CD4-positive, alpha-beta T cell (primary cell): ENCODE data around the gene TSSK2. TPM values are rescaled to one million over a fixed set of nuclear protein-coding genes. Genes with fewer than 3 reads are reported as not detected.

Experiments used
- ATAC-seq: fragments of 200-7000 bp; cut with Tn5 transposase; one replicate; pipeline ENCODE4 v1.10.0; 2022; ENCODE audit warnings: mild to moderate bottlenecking; ENCODE audit not compliant: poor library complexity
- CTCF ChIA-PET: fragments of 350-600 bp; sonication (Branson Sonifier 250); formaldehyde crosslinking; loops from one replicate; lab custom pipeline; 2021; ENCODE audit warnings: antibody characterized with exemption, inconsistent platforms; lab: Charles Lee
- POLR2A ChIA-PET: fragments of 350-600 bp; sonication (Branson Sonifier 250); formaldehyde crosslinking; loops from one replicate; lab custom pipeline; 2021; ENCODE audit warnings: antibody characterized with exemption, inconsistent platforms; lab: Charles Lee
- DNase-seq, 14 experiments: peaks; one replicate each; pipeline ENCODE4 v3.0.0-alpha.2; 2013 to 2020; ENCODE audit warnings: mixed read lengths in 2 of 14
- H3K27ac ChIP-seq, 2 donors: one replicate each; pipeline versions ENCODE4 v1.5.1 to v1.7.0; 2013; ENCODE audit warnings: low read length in 2 of 2, low read depth in 1 of 2, mild to moderate bottlenecking in 1 of 2
- H3K27me3 ChIP-seq, 2 experiments: 1 replicate in 1 of 2; 2 replicates in 1 of 2; pipeline versions ENCODE4 v1.6.1 to v1.7.0; 2013; ENCODE audit warnings: low read length in 2 of 2, control low read depth in 1 of 2, mild to moderate bottlenecking in 1 of 2, moderate library complexity in 1 of 2; ENCODE audit not compliant: insufficient read depth in 2 of 2, control insufficient read depth in 1 of 2
- H3K36me3 ChIP-seq: one replicate; pipeline ENCODE4 v1.6.1; 2013; ENCODE audit warnings: low read length, control low read depth; ENCODE audit not compliant: insufficient read depth
- H3K4me1 ChIP-seq: one replicate; pipeline ENCODE4 v1.6.1; 2013; ENCODE audit warnings: low read length, control low read depth; ENCODE audit not compliant: insufficient read depth
- H3K4me3 ChIP-seq: one replicate; pipeline ENCODE4 v1.5.1; 2013; ENCODE audit warnings: mild to moderate bottlenecking, low read length, moderate library complexity
- H3K9me3 ChIP-seq, 2 experiments: 1 replicate in 1 of 2; 2 replicates in 1 of 2; pipeline versions ENCODE4 v1.6.1 to v1.7.0; 2013; ENCODE audit warnings: low read length in 2 of 2, mild to moderate bottlenecking in 2 of 2, control low read depth in 1 of 2, moderate library complexity in 1 of 2; ENCODE audit not compliant: control insufficient read depth in 1 of 2, insufficient read depth in 1 of 2
- H3K27ac Mint-ChIP-seq: one replicate; pipeline ENCODE4 v1.8.0; 2020; ENCODE audit warnings: mixed read lengths
- H3K27me3 Mint-ChIP-seq: one replicate; pipeline ENCODE4 v1.8.0; 2021; ENCODE audit warnings: mixed read lengths
- H3K36me3 Mint-ChIP-seq: one replicate; pipeline ENCODE4 v1.8.0; 2021; ENCODE audit warnings: low read depth, mixed read lengths
- H3K4me1 Mint-ChIP-seq: one replicate; pipeline ENCODE4 v1.8.0; 2021; ENCODE audit warnings: low read depth, mixed read lengths
- H3K4me3 Mint-ChIP-seq: one replicate; pipeline ENCODE4 v1.8.0; 2020; ENCODE audit warnings: mild to moderate bottlenecking, mixed read lengths
- H3K9me3 Mint-ChIP-seq: one replicate; pipeline ENCODE4 v1.8.0; 2020; ENCODE audit warnings: mixed read lengths
- intact Hi-C, 2 experiments: fragments of 100-400 bp; cut with DNase I in 1 of 2; cut with micrococcal nuclease in 1 of 2; formaldehyde crosslinking; loops; one replicate each; pipeline versions ENCODE4 v1.15.1 to v1.9.0; 2023 to 2025; cut with DNase I, micrococcal nuclease
- total RNA-seq, 174 experiments: library from RNA in 2 of 174; stranded (reverse) in 2 of 174; gene quantifications; one replicate each; pipeline ENCODE4 v1.2.3 and lab custom pipeline; 2021 to 2026
- TF ChIP-seq, protein P1 (sequence below): fragments of 200-600 bp; IDR thresholded peaks from one replicate; pipeline ENCODE4 v1.8.0; 2022; ENCODE audit warnings: antibody characterized with exemption, mild to moderate bottlenecking

The TSSK2 gene
- total RNA-seq, 2 experiments from 2014 or later, result 0.31 TPM; not detected in 1

DNA sequence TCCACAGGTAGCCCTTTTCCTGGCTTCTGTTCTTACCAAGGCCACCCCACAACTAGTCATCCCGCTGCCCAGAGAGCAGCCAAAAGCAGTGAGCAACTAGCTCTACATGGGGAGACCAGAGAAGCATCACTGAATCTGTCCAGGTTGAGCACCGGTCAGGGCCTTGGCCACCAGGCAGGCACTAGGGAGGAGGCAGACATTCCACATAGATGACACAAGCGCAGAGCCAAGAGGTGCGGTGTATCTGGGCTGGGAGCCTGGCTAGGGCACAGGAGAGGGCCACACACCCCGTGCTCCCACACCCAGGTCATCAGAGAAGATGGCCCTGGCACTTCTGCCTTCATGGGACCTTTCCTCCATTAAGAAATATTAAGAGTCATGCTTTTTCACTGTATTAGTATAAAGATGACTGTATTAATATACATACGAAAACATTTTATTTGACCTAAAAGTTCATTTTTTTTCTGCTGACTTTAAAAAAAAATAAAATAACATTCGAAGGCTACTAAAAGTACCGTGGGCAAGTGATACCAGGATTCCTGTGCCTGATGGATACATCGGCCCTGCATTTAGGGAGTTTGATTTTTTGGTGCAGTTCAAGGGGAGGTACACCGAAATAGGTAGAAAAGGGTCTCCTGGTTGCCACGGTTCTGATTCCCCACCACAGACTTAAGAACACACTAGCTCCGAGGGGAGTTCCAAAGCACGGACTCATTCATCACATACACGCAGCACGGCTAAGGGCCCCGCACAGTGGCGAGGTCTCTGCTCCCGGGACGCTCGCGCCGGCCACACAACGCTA, 10.1 kb upstream of the TSSK2 start:
- ATAC-seq (no peak), DNase-seq (peak in 4 of 14 experiments; percentile 17 to 60 (median 28))
- intact Hi-C loops, result loop anchor here in 1 of 2 experiments (1.0 to 5.0 kb wide), 2 partner anchors 12 to 996 kb away; partner anchors contain the start of genes RANBP1 and TRMT2A
- peak overlapping the region; percentile 95 for H3K4me3 ChIP-seq
- TF ChIP-seq, protein P1, sequence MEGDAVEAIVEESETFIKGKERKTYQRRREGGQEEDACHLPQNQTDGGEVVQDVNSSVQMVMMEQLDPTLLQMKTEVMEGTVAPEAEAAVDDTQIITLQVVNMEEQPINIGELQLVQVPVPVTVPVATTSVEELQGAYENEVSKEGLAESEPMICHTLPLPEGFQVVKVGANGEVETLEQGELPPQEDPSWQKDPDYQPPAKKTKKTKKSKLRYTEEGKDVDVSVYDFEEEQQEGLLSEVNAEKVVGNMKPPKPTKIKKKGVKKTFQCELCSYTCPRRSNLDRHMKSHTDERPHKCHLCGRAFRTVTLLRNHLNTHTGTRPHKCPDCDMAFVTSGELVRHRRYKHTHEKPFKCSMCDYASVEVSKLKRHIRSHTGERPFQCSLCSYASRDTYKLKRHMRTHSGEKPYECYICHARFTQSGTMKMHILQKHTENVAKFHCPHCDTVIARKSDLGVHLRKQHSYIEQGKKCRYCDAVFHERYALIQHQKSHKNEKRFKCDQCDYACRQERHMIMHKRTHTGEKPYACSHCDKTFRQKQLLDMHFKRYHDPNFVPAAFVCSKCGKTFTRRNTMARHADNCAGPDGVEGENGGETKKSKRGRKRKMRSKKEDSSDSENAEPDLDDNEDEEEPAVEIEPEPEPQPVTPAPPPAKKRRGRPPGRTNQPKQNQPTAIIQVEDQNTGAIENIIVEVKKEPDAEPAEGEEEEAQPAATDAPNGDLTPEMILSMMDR, result no peak
- CTCF ChIA-PET, result interaction anchor here (0.7 to 2.5 kb wide), 2 partner anchors 10 to 24 kb away, joined by 3 to 19 read pairs; partner anchors contain the start of gene ESS2
- Mint-ChIP-seq H3K4me3 (peak overlapping the region; percentile 94), H3K4me1 (peaks cover 64% of the 10 kb centered on the region), H3K36me3 (peaks cover 22% of the 10 kb centered on the region), H3K27me3 (no peaks in the 10 kb centered on the region), H3K27ac (peak overlapping the region; percentile 87), H3K9me3 (no peaks in the 10 kb centered on the region)
- POLR2A ChIA-PET, result interaction anchor here (1.0 to 5.4 kb wide), 6 partner anchors 10 to 359 kb away, joined by 3 to 79 read pairs (median 12); partner anchors contain the start of genes CDC45, ESS2, HIRA and MRPL40
- H3K4me1 ChIP-seq, result peaks cover 64% of the 10 kb centered on the region
- peak overlapping the region in 1 of 2 donors; percentile 73 for H3K27ac ChIP-seq
- H3K9me3 ChIP-seq, result no peaks in the 10 kb centered on the region
- H3K36me3 ChIP-seq, result peaks cover 14% of the 10 kb centered on the region
- H3K27me3 ChIP-seq, result no peaks in the 10 kb centered on the region

DNA sequence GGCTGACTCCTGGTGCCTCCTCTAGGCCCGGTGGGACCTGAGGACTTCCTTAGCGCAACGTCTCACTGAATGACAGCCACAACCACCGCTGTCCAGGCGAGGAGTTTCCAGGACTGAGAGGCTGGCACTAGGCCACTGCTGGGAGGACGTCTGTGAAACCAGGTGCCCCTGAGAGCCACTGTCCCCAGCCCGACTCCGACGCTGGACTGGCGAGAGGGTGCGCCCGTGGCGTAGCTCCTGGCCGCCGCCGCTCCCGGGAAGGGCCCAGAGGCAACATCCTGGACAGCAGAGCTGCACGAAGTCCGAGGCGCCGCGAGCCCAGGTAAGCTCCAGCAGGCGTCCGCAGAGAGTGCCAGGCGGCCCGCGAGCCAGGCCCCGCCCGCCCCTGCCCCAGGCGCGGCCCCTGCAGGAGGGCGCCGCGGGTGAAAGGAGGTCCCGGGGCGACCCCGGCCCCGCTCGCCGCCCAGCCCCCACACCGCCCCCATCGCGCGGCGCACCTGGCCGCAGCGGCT, 9.4 kb upstream of the TSSK2 start:
- peak overlapping the region in 1 of 2 donors; percentile 73 for H3K27ac ChIP-seq
- Mint-ChIP-seq H3K4me1 (peaks cover 58% of the 10 kb centered on the region), H3K36me3 (peaks cover 21% of the 10 kb centered on the region), H3K9me3 (no peaks in the 10 kb centered on the region), H3K27ac (peak overlapping the region; percentile 87), H3K4me3 (peak overlapping the region; percentile 94), H3K27me3 (no peaks in the 10 kb centered on the region)
- TF ChIP-seq, protein P1, result no peak
- H3K4me3 ChIP-seq, result peak overlapping the region; percentile 95
- ChIA-PET POLR2A (interaction anchor here (0.6 to 5.4 kb wide), 8 partner anchors 10 to 358 kb away, joined by 3 to 79 read pairs (median 4); partner anchors contain the start of genes CDC45, ESS2, HIRA and MRPL40), CTCF (interaction anchor here (0.7 to 2.5 kb wide), 3 partner anchors 11 to 23 kb away, joined by 3 to 19 read pairs (median 3); partner anchors contain the start of gene ESS2)
- ATAC-seq (no peak), DNase-seq (peak in 7 of 14 experiments; percentile 5 to 61 (median 23))
- H3K9me3 ChIP-seq, result no peaks in the 10 kb centered on the region
- no peaks in the 10 kb centered on the region for H3K27me3 ChIP-seq
- intact Hi-C loops, result loop anchor here (1.0 to 5.0 kb wide), 6 partner anchors 12 to 996 kb away; partner anchors contain the start of genes CDC45 (in 1 of the 2), CLTCL1 (in 1 of the 2), ESS2 (in 1 of the 2) and RANBP1 (in 1 of the 2)
- H3K36me3 ChIP-seq, result peaks cover 11% of the 10 kb centered on the region
- peaks cover 57% of the 10 kb centered on the region for H3K4me1 ChIP-seq

DNA sequence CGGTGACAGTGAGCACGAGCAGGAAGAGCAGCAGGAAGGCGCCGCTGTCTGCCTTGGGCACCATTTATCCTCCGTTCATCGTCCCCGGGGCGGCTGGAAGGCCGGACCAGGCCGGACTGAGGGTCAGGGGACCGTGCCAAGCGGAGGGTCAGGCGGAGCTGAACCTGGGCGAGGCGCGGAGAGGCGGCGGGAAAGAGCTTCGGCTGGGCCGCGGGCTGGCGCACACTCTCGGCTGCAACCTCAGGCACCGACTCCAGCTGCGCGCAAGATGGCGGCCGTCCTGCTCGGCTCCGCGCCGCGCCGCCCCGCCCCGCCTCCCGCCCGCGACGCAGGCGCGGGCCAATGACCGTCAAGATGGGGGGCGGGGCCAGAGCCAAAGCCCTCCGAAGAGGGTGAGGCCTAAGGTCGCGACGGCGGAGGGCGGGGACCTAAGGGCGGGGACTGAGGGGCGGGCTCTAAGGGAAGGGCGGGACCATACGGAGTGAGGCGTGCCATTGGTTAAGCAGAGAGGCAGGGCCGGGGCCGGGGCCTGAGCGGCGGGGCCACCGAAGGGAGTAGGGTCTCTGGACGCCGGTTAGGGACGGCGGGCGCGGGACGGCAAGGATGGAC, 8.9 kb upstream of the TSSK2 start, which contains the start of gene DGCR2:
Gene DGCR2 (minus strand): TSS at position 270 of the 609 bp plus-strand sequence. CDS start 206 bp downstream, at position 64.
- CTCF ChIA-PET, result interaction anchor here (0.7 to 2.5 kb wide), 3 partner anchors 12 to 23 kb away, joined by 3 to 19 read pairs (median 3); no protein-coding TSS in a partner anchor
- Mint-ChIP-seq H3K36me3 (peaks cover 15% of the 10 kb centered on the region), H3K27ac (peak within 1 kb of the TSS; percentile 87), H3K27me3 (no peaks in the 10 kb centered on the region), H3K4me1 (peaks cover 52% of the 10 kb centered on the region), H3K4me3 (peak within 1 kb of the TSS; percentile 94), H3K9me3 (no peaks in the 10 kb centered on the region)
- peak; percentile 97 for ATAC-seq
- TF ChIP-seq, protein P1, result no peak
- H3K36me3 ChIP-seq, result peaks cover 11% of the 10 kb centered on the region
- peaks cover 52% of the 10 kb centered on the region for H3K4me1 ChIP-seq
- no peaks in the 10 kb centered on the region for H3K9me3 ChIP-seq
- peak within 1 kb of the TSS in 1 of 2 donors; percentile 73 for H3K27ac ChIP-seq
- peak; percentile 95 to 99 (median 96) for DNase-seq
- intact Hi-C loops, result loop anchor here (1.0 to 5.0 kb wide), 6 partner anchors 13 to 995 kb away; partner anchors contain the start of genes CDC45 (in 1 of the 2), CLTCL1 (in 1 of the 2), ESS2 (in 1 of the 2) and RANBP1 (in 1 of the 2)
- H3K4me3 ChIP-seq, result peak within 1 kb of the TSS; percentile 95
- no peaks in the 10 kb centered on the region for H3K27me3 ChIP-seq
- POLR2A ChIA-PET, result interaction anchor here (0.6 to 5.4 kb wide), 9 partner anchors 11 to 358 kb away, joined by 3 to 79 read pairs (median 4); partner anchors contain the start of genes CDC45, ESS2, HIRA and MRPL40
